ENCODE results near the gene ERICH6B. TPM values are rescaled to one million over a fixed set of nuclear protein-coding genes. Genes with fewer than 3 reads are reported as not detected.

The ERICH6B gene
- total RNA-seq, 4 donors from 2014 or later: not detected

- Histone ChIP-seq H3K27me3 (peaks cover 0 to 7% (median 0%) of the 10 kb centered on the region in 4 donors), H3K4me3 (no peak overlapping the region), H3K4me1 (no peaks in the 10 kb centered on the region), H3K36me3 (no peaks in the 10 kb centered on the region), H3K27ac (no peak overlapping the region), H3K9me3 (no peaks in the 10 kb centered on the region)
- DNase-seq: no peak
- intact Hi-C loops (cut with DNase I): no loop called here
- 68 to 70% methylated on average over 2 of the region's 2 CpGs for WGBS, 2 donors
- TF ChIP-seq POLR2A (IDR thresholded peaks at IDR 0.05): no peak
These were observed 18.6 kb downstream of the ERICH6B start for GRCh38 chr13:45596800-45597475.

GRCh38 chr13:45595965-45596364 lies 19.6 kb downstream of the ERICH6B start:
- 66 to 69% methylated on average over 2 of the region's 2 CpGs for WGBS, 2 donors
- TF ChIP-seq CTCF (IDR thresholded peaks at IDR 0.05) (no peak), POLR2A (IDR thresholded peaks at IDR 0.05) (no peak)
- Histone ChIP-seq H3K27ac (no peak overlapping the region), H3K4me3 (no peak overlapping the region), H3K4me1 (no peaks in the 10 kb centered on the region), H3K27me3 (peaks cover 0 to 7% (median 0%) of the 10 kb centered on the region in 4 donors), H3K9me3 (no peaks in the 10 kb centered on the region), H3K36me3 (no peaks in the 10 kb centered on the region)
- DNase-seq: no peak
- intact Hi-C loops (cut with DNase I): no loop called here

- 32 to 39% methylated on average over 3 of the region's 3 CpGs for WGBS, 2 donors
- TF ChIP-seq CTCF (IDR thresholded peaks at IDR 0.05): no peak
- TF ChIP-seq POLR2A (IDR thresholded peaks at IDR 0.05): no peak
- H3K9me3 ChIP-seq: no peaks in the 10 kb centered on the region
- no peak overlapping the region for H3K27ac ChIP-seq
- H3K4me3 ChIP-seq: no peak overlapping the region
- intact Hi-C loops (cut with DNase I): no loop called here
- peaks cover 0 to 7% (median 0%) of the 10 kb centered on the region in 4 donors for H3K27me3 ChIP-seq
- DNase-seq: no peak
- H3K36me3 ChIP-seq: no peaks in the 10 kb centered on the region
- H3K4me1 ChIP-seq: no peaks in the 10 kb centered on the region
These were observed 20.8 kb downstream of the ERICH6B start for GRCh38 chr13:45594764-45595163.

GRCh38 chr13:45594227-45594626 lies 21.3 kb downstream of the ERICH6B start:
- Histone ChIP-seq H3K9me3 (no peaks in the 10 kb centered on the region), H3K27ac (no peak overlapping the region), H3K36me3 (no peaks in the 10 kb centered on the region), H3K4me1 (no peaks in the 10 kb centered on the region), H3K4me3 (no peak overlapping the region), H3K27me3 (peaks cover 0 to 7% (median 0%) of the 10 kb centered on the region in 4 donors)
- DNase-seq: no peak
- TF ChIP-seq POLR2A (IDR thresholded peaks at IDR 0.05) (no peak), CTCF (IDR thresholded peaks at IDR 0.05) (no peak)
- WGBS, 2 donors: 55 to 72% methylated on average over 2 of the region's 2 CpGs
- intact Hi-C loops (cut with DNase I): no loop called here

- TF ChIP-seq POLR2A (IDR thresholded peaks at IDR 0.05): no peak
- no peak for TF ChIP-seq CTCF (IDR thresholded peaks at IDR 0.05)
- no peak overlapping the region for H3K4me3 ChIP-seq
- no peaks in the 10 kb centered on the region for H3K9me3 ChIP-seq
- no peak for DNase-seq
- H3K4me1 ChIP-seq: no peaks in the 10 kb centered on the region
- intact Hi-C loops (cut with DNase I): no loop called here
- peaks cover 0 to 5% (median 0%) of the 10 kb centered on the region in 4 donors for H3K27me3 ChIP-seq
- no peaks in the 10 kb centered on the region for H3K36me3 ChIP-seq
- H3K27ac ChIP-seq: no peak overlapping the region
- 74 to 80% methylated on average over 2 of the region's 2 CpGs for WGBS, 2 donors
These were observed 22.8 kb downstream of the ERICH6B start for GRCh38 chr13:45592758-45593157.
